HepG2 (cell line): ENCODE results near the gene KIF13A. TPM values are rescaled to one million over a fixed set of nuclear protein-coding genes. Genes with fewer than 3 reads are reported as not detected.
A peak's percentile ranks its signal among the peaks of the same experiment; 100 is the strongest.

ENCODE experiments used
- ATAC-seq: fragments of 200-7000 bp; cut with Tn5 transposase; 3 replicates; pipeline ENCODE4 v1.9.1; 2020; ENCODE audit warnings: mild to moderate bottlenecking, moderate library complexity
- BruUV-seq: library from RNA; stranded (reverse); fragments of 400-500 nt; replicated peaks from 2 replicates; lab custom pipeline; 2021; lab: Mats Ljungman, UMichigan
- CTCF ChIA-PET: fragments of 300-600 bp; formaldehyde crosslinking; extraction: SDS; loops from one replicate; lab custom pipeline; 2021; ENCODE audit warnings: low total read pairs, inconsistent platforms, low intra/inter-chr PET ratio; lab: Yijun Ruan, JAX
- POLR2A ChIA-PET: fragments of 350-600 bp; sonication (Branson Sonifier 250); formaldehyde crosslinking; loops from one replicate; lab custom pipeline; 2020; ENCODE audit warnings: antibody characterized with exemption, inconsistent platforms; lab: Yijun Ruan, JAX
- DNase-seq: peaks from one replicate; pipeline ENCODE4 v3.0.0-alpha.2; 2015; ENCODE audit warnings: low spot score
- FAIRE-seq: peaks from 3 replicates; lab custom pipeline; 2011; peaks lifted over from hg19 to GRCh38; lab: Jason Lieb, UNC
- H2AFZ ChIP-seq: one replicate; pipeline ENCODE4 v1.6.1; 2011; ENCODE audit warnings: low read length, inconsistent platforms
- H3K27ac ChIP-seq: fragments of 300-600 bp; 3 replicates; pipeline ENCODE4 v1.8.0; 2011; ENCODE audit warnings: mixed run types, mild to moderate bottlenecking, mixed read lengths, low read length, inconsistent platforms; ENCODE audit not compliant: insufficient read depth; ENCODE audit errors: extremely low read length
- H3K27me3 ChIP-seq, 2 experiments: fragments of 200-600 bp in 1 of 2; 2 replicates in 1 of 2; 3 replicates in 1 of 2; pipeline versions ENCODE4 v1.6.0 to v1.8.0; 2011; ENCODE audit warnings: low read length in 2 of 2, mild to moderate bottlenecking in 2 of 2, moderate library complexity in 2 of 2, inconsistent platforms in 1 of 2; ENCODE audit not compliant: insufficient read depth in 2 of 2, control insufficient read depth in 1 of 2
- H3K36me3 ChIP-seq, 2 experiments: fragments of 200-600 bp in 1 of 2; replicated peaks in 1 of 2; 2 replicates in 1 of 2; 3 replicates in 1 of 2; pipeline versions ENCODE4 v1.5.1 to v1.8.0; 2011; ENCODE audit warnings: low read length in 2 of 2, inconsistent platforms in 1 of 2; ENCODE audit not compliant: insufficient read depth in 2 of 2, control insufficient read depth in 1 of 2
- H3K4me1 ChIP-seq: 2 replicates; pipeline ENCODE4 v1.5.1; 2012; ENCODE audit warnings: low read length, inconsistent platforms; ENCODE audit not compliant: insufficient read depth
- H3K4me2 ChIP-seq: 2 replicates; pipeline ENCODE4 v1.6.0; 2011; ENCODE audit warnings: low read depth, low read length, inconsistent platforms
- H3K4me3 ChIP-seq, 3 experiments: fragments of 200-600 bp in 1 of 3; sonication (generic), shearing (Covaris generic) in 1 of 3; replicated peaks in 1 of 3; 2 replicates each; pipeline ENCODE4 v1.5.1; 2011 to 2016; ENCODE audit warnings: low read length in 3 of 3, inconsistent platforms in 2 of 3, low read depth in 2 of 3, mild to moderate bottlenecking in 2 of 3, control low read depth in 1 of 3, mixed read lengths in 1 of 3; ENCODE audit not compliant: insufficient read depth in 1 of 3
- H3K79me2 ChIP-seq: one replicate; pipeline ENCODE4 v1.6.1; 2011; ENCODE audit warnings: low read length, inconsistent platforms; ENCODE audit not compliant: insufficient read depth
- H3K9ac ChIP-seq: 2 replicates; pipeline ENCODE4 v1.6.0; 2011; ENCODE audit warnings: mild to moderate bottlenecking, low read depth, low read length, inconsistent platforms; ENCODE audit not compliant: insufficient read depth
- H3K9me3 ChIP-seq: 2 replicates; pipeline ENCODE4 v1.5.1; 2012; ENCODE audit warnings: mild to moderate bottlenecking, low read length
- H4K20me1 ChIP-seq: 2 replicates; pipeline ENCODE4 v1.6.0; 2011; ENCODE audit warnings: inconsistent platforms, mild to moderate bottlenecking, low read length, moderate library complexity; ENCODE audit not compliant: insufficient read depth
- FOXA1 ChIP-seq, 2 experiments: fragments of 450-650 bp in 1 of 2; sonication (generic) in 1 of 2; formaldehyde crosslinking in 1 of 2; IDR thresholded peaks; 2 replicates each; pipeline versions ENCODE4 v1.4.0 to v1.6.1; 2016 to 2020; ENCODE audit warnings: missing genetic modification reagents in 1 of 2
- GZF1 ChIP-seq: sonication (generic); formaldehyde crosslinking; IDR thresholded peaks from 2 replicates; pipeline ENCODE4 v1.5.1; 2020; ENCODE audit warnings: mild to moderate bottlenecking, missing genetic modification reagents
- MAFK ChIP-seq, 2 experiments: IDR thresholded peaks in 1 of 2; conservative IDR thresholded peaks in 1 of 2; 2 replicates each; pipeline ENCODE4 v1.6.1; 2011; ENCODE audit warnings: improper control_type of control experiment in 2 of 2, low read length in 2 of 2
- ZNF567 ChIP-seq: sonication (generic); formaldehyde crosslinking; IDR thresholded peaks from 2 replicates; pipeline ENCODE4 v1.8.1; 2023; ENCODE audit warnings: mild to moderate bottlenecking, missing genetic modification reagents, borderline replicate concordance
- WGBS: methylation state at CpG from one replicate; pipeline ENCODE4 v1.1.6; 2017; ENCODE audit warnings: low lambda C conversion rate; 5-methylcytosine and 5-hydroxymethylcytosine counted together
- in situ Hi-C: cut with HindIII; loops from 2 replicates; pipeline ENCODE4 v1.10.0; 2017; ENCODE audit warnings: low pct_unique_long_range_greater_than_20kb; ENCODE audit not compliant: extremely low pct_ligation_motif_present
- intact Hi-C: fragments of 100-400 bp; cut with micrococcal nuclease; formaldehyde crosslinking; loops from one replicate; pipeline ENCODE4 v1.10.0; 2022; ENCODE audit not compliant: unreplicated experiment
- polyA plus RNA-seq, 8 experiments: library from polyadenylated mRNA; depleted of rRNA in 3 of 8; stranded (reverse) in 7 of 8; unstranded in 1 of 8; fragments of >200 nt; fragmentation: Illumina TruSeq in 4 of 8; extraction: Trizol in 4 of 8; gene quantifications; 2 replicates each; pipeline versions ENCODE4 v1.2.1 to v1.2.3, GENCODE V29; 2011 to 2016; ENCODE audit warnings: low read depth in 4 of 8, missing spikeins in 1 of 8, mixed read lengths in 1 of 8; ENCODE audit not compliant: insufficient read depth in 1 of 8
- total RNA-seq, 5 experiments: library from RNA; depleted of rRNA; stranded (reverse); fragments of >200 nt; fragmentation: Illumina TruSeq; extraction: Trizol; gene quantifications; 2 replicates each; pipeline ENCODE4 v1.2.3, GENCODE V29; 2016; ENCODE audit warnings: low read depth in 1 of 5
- TF ChIP-seq, protein P1 (sequence below): sonication (generic); formaldehyde crosslinking; IDR thresholded peaks from 2 replicates; pipeline ENCODE4 v1.5.0; 2020; ENCODE audit warnings: missing genetic modification reagents, mild to moderate bottlenecking, borderline replicate concordance
- TF ChIP-seq, protein P2 (sequence below): sonication (generic); formaldehyde crosslinking; IDR thresholded peaks from 2 replicates; pipeline ENCODE4 v1.5.1; 2020; ENCODE audit warnings: mild to moderate bottlenecking, missing genetic modification reagents, borderline replicate concordance
- TF ChIP-seq, protein P3 (sequence below): sonication (generic); formaldehyde crosslinking; IDR thresholded peaks from 2 replicates; pipeline ENCODE4 v1.8.0; 2022; ENCODE audit warnings: mild to moderate bottlenecking, missing genetic modification reagents; ENCODE audit not compliant: insufficient replicate concordance
- TF ChIP-seq, protein P4 (sequence below): sonication (generic); formaldehyde crosslinking; IDR thresholded peaks from 2 replicates; pipeline ENCODE4 v1.4.0; 2020; ENCODE audit warnings: missing genetic modification reagents

KIF13A gene
- total and polyA plus RNA-seq, 2 of the 13 experiments (the other 11 are each of a cell fraction or from before 2014, with no cell fraction given): 21.1 to 37.2 TPM

DNA sequence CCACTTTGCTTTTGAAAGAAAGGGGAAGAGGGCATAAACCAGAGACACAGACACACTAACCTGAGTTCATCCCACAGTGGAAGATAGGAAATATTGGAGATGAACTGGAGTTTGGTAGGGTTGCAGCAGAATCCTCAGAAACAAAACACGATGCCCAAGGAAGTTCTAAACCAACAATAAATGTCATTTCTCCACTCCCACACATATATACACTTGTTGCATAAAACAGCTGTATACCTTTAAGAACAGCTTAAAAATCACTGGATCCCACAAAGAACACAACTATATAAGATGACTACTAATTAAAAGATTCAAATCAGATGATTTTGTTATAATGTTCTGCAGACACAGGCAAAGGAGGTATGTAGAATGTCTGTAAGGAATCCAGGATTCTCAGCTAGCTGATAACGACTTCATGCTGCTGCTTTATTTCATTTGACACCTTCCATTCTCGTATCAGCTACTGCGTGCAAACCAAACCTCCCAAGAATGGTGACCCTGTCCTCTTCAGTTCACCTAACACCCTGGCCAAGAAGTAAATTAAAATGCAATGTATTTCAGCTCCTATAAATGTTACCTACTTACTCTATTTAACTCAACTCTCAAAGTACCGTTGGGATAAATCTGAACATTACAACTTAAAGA is 14.3 kb downstream of the KIF13A start (continued):
- TF ChIP-seq, protein P1, sequence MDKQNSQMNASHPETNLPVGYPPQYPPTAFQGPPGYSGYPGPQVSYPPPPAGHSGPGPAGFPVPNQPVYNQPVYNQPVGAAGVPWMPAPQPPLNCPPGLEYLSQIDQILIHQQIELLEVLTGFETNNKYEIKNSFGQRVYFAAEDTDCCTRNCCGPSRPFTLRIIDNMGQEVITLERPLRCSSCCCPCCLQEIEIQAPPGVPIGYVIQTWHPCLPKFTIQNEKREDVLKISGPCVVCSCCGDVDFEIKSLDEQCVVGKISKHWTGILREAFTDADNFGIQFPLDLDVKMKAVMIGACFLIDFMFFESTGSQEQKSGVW (CRISPR knock-in tag): no peak
- TF ChIP-seq, protein P2, sequence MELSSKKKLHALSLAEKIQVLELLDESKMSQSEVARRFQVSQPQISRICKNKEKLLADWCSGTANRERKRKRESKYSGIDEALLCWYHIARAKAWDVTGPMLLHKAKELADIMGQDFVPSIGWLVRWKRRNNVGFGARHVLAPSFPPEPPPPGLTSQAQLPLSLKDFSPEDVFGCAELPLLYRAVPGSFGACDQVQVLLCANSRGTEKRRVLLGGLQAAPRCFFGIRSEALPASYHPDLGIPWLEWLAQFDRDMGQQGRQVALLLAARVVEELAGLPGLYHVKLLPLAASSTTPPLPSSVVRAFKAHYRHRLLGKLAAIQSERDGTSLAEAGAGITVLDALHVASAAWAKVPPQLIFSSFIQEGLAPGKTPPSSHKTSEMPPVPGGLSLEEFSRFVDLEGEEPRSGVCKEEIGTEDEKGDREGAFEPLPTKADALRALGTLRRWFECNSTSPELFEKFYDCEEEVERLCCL (CRISPR knock-in tag): no peak
- TF ChIP-seq, all 625 proteins: peak for 0

DNA sequence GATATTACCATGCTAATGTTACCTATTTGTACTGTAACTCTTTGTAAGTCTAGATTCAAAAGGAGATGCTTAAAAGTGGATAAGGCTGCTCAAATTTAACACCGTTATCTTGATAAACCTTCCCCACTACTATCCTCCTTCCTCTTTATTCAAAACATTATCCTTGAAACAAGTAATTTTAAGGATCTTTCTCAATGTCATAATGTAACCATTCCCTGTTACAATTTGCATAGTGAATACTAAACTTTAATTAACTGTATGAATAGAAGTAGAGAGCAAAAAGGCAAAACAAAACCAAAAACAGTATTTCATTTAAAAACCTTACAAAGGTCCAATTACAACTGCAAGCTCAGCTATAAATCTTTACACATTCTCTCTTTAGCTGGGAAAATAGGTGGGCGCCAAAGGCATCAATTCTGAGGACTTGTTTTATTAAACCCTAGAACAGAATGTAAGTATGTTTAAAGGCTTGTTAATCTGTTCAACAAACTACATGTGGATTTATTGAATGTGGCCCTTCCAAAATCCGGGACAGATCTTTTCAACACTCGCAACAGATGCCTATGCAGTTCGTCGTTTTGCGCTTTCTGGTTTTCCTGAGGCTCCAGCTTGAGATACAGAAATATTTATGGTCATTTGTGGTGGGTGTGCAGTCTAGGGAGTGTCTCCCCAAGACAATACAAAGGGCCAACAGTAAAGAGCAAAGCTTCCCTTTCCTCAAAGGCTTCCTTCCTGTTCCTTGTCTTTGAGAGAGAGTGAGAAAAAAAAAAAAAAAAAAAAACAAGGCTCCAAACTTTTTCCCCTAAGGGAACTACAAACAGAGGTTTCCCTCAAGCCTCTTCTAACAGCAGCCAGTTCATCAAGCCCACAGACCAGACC is 15.1 kb downstream of the KIF13A start:
- no peak overlapping the region for H3K27ac ChIP-seq
- H3K9me3 ChIP-seq: no peaks in the 10 kb centered on the region
- intact Hi-C loops: no loop called here
- no peak overlapping the region for H3K4me3 ChIP-seq
- H3K4me2 ChIP-seq: no peak overlapping the region
- FAIRE-seq (peak; percentile 43), ATAC-seq (no peak), DNase-seq (no peak)
- no peaks in the 10 kb centered on the region for H3K27me3 ChIP-seq
- in situ Hi-C loops: no loop called here
- ChIA-PET CTCF (no interaction called here), POLR2A (interaction anchor here (0.7 kb wide), 1 partner anchor 80 kb away, joined by 3 read pairs; no protein-coding TSS in a partner anchor)
- H4K20me1 ChIP-seq: peaks cover 6% of the 10 kb centered on the region; the same call in 1 of the 2 replicates
- 96% methylated on average over 7 of the region's 7 CpGs for WGBS
- H3K9ac ChIP-seq: no peak overlapping the region
- H2AFZ ChIP-seq: no peak overlapping the region
- no peaks in the 10 kb centered on the region for H3K36me3 ChIP-seq
- peaks cover 46% of the 10 kb centered on the region for H3K79me2 ChIP-seq
- no TSS peak for BruUV-seq
- H3K4me1 ChIP-seq: peaks cover 11% of the 10 kb centered on the region
- TF ChIP-seq FOXA1 (IDR thresholded peaks at IDR 0.05) (no peak), FOXA1 (CRISPR knock-in tag; IDR thresholded peaks at IDR 0.05) (no peak), GZF1 (CRISPR knock-in tag) (no peak), ZNF567 (CRISPR knock-in tag) (no peak), MAFK (conservative IDR thresholded peaks at IDR 0.05 in 1 of 2, IDR thresholded peaks at IDR 0.05 in 1 of 2; ENCODE audit: low read length in 2 of 2) (peak; percentile 45 to 69; a peak in 2 of 4 replicates)
- TF ChIP-seq, protein P3, sequence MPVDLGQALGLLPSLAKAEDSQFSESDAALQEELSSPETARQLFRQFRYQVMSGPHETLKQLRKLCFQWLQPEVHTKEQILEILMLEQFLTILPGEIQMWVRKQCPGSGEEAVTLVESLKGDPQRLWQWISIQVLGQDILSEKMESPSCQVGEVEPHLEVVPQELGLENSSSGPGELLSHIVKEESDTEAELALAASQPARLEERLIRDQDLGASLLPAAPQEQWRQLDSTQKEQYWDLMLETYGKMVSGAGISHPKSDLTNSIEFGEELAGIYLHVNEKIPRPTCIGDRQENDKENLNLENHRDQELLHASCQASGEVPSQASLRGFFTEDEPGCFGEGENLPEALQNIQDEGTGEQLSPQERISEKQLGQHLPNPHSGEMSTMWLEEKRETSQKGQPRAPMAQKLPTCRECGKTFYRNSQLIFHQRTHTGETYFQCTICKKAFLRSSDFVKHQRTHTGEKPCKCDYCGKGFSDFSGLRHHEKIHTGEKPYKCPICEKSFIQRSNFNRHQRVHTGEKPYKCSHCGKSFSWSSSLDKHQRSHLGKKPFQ (CRISPR knock-in tag): no peak
- TF ChIP-seq, protein P4, sequence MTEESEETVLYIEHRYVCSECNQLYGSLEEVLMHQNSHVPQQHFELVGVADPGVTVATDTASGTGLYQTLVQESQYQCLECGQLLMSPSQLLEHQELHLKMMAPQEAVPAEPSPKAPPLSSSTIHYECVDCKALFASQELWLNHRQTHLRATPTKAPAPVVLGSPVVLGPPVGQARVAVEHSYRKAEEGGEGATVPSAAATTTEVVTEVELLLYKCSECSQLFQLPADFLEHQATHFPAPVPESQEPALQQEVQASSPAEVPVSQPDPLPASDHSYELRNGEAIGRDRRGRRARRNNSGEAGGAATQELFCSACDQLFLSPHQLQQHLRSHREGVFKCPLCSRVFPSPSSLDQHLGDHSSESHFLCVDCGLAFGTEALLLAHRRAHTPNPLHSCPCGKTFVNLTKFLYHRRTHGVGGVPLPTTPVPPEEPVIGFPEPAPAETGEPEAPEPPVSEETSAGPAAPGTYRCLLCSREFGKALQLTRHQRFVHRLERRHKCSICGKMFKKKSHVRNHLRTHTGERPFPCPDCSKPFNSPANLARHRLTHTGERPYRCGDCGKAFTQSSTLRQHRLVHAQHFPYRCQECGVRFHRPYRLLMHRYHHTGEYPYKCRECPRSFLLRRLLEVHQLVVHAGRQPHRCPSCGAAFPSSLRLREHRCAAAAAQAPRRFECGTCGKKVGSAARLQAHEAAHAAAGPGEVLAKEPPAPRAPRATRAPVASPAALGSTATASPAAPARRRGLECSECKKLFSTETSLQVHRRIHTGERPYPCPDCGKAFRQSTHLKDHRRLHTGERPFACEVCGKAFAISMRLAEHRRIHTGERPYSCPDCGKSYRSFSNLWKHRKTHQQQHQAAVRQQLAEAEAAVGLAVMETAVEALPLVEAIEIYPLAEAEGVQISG (CRISPR knock-in tag): no peak
